GM15510 (cell line): Measurements from ENCODE around the gene PTPRN.

Source experiments
- POLR2A ChIP-seq: IDR thresholded peaks from 3 replicates; pipeline ENCODE4 v1.6.1; 2011; ENCODE audit warnings: borderline replicate concordance; ENCODE audit not compliant: insufficient read length; ENCODE audit errors: extremely low read depth

The PTPRN gene

DNA sequence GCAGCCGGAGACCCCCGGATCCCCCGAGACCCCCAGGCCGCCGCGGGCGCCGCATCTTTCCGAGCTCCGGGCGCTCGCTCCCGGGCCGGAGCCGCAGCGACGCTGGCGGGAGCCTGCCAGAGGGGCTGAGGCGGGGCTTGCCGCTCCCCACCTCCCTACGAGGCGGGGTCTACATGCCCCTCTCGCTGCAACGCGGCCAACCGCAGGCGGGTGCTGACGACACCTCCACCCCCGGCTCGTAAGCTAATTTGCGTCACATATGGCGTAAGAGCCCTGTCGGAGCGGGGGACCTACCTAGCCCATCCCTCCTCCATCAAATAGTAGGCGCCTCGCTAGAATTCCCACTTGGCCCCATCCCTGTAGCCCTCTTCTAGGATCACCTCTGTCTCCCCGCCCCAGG lies at the start of gene PTPRN:
Gene PTPRN, minus strand, starts transcription at position 124 of the 400 bp plus-strand sequence. Its CDS starts 69 bp downstream, at position 55.
- no peak for TF ChIP-seq POLR2A

DNA sequence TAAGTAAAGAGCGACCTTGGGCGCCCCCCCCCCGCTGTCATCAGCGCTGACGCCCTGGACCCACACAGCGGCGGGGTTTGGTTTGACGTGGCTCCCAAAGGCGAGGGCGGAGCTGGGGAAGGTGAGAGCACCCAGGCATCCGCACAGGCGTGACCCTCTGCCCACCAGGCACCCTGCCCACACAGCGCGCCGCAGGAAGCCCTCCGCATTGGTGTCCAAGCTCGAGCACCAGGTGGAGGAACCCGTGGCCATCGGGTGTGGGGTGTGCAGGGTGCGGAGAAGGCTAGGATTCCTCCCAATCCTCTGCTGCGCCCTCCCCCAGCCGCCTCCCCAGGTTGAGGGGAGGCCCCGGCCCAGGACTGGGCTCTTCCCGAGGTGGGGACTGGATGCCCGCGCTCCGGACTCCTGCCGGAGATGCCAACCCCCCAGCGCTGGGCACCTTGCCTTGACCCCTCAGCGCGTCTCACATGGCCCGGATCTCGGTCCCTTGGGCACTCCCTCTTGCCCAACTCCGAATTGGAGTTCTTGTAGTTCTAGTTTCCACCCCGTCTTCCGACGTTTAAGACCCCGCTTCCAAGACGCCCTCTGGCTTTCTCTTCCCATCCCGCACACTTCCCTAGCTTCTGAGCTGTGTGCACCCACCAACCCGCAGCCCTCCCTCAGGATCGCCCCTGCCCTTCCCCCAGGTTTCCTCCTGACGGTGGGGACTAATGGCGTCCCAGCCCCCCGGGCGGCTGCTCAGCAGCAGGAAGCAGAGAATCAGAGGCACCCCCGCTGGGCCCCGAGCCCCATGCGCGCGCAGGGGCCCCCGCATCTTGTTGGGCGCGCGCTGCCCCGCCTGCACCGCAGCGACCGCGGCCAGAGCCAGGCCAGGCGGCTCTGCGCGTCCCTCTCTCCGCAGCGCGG lies 49.2 kb upstream of the PTPRN start:
- TF ChIP-seq POLR2A, result no peak

DNA sequence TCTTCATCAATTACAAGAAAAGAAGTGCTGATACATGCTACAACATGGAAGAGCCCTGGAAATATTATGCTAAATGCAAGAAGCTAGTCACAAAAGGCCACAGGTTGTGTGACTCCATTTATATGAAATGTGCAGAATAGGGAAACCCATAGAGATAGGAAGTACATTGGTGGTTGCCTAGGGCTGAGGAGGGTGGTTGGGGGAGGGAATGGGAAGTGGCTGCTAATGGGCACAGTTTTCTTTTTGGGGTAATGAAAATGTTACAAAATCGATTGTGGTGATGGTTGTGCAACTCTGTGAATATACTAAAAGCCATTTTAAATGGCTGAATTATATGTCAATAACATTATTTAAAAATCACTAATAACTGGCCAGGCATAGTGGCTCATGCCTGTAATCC lies 47.6 kb upstream of the PTPRN start:
- TF ChIP-seq POLR2A, result no peak

DNA sequence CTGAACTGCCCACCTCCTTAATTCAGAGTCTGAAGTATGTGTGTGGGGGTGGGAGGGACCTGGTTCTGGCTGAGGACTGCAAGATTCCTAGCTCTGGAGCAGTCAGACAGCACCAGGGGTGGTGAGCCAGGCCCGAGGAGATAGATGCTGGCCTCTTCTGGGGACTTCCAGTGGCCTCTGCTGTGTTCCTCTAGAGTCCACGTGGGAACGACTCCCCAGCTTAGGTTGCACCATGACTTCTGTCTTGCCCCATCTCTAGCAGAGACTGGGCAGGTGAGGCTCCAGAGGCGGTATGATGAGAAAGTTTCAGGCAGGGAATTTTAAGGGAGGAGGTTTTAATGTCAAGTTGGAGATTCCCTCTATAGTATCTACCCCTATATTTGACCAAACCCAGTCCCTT lies 45.4 kb upstream of the PTPRN start:
- TF ChIP-seq POLR2A, result no peak

DNA sequence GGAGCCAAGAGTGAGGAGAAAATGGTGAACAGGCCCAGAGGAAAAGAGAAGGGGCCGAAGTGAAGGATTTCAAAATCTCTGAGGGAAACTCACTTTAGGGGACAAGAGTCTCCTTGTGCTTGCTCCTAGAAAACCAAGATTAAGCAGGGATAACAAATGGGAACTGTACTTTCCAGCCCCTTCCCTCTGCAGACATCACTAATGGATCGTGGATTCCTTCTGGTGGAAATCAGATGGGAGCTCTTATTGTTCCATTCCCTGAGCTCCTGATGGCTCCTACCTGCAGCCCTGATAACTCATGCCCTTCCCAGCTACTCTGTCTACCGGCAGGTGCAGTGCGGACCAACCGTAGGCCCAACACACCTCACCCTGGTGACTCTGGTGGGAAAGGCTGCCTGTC lies 43.9 kb upstream of the PTPRN start:
- TF ChIP-seq POLR2A, result no peak

DNA sequence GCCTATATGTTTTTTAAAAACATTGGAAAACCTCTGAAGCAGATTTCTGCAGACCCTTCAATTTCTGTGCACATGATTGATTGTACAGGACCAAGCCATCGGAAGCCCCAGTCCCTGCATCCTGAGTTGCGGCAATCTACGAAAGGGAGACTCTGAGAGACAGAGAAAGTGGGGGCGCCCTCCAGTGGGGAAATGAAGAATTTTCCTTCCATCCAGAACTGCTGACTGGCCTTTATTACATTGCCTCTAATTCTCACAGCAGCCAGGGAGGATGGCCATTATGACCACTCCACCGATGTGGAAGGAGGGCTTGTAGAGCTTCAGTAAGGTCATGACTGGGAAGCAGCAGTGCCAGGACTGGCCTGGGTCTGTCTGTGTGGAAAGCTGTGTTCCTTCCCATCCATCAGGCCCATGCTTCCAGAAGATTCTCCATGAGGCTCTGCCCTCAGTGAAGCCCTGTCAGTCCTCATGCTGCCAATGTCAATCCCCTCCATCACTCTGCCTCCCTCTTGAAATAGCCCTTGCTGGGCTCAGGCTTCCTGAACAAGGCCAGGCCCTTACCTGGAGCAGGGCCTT lies 43.3 kb upstream of the PTPRN start:
- no peak for TF ChIP-seq POLR2A

DNA sequence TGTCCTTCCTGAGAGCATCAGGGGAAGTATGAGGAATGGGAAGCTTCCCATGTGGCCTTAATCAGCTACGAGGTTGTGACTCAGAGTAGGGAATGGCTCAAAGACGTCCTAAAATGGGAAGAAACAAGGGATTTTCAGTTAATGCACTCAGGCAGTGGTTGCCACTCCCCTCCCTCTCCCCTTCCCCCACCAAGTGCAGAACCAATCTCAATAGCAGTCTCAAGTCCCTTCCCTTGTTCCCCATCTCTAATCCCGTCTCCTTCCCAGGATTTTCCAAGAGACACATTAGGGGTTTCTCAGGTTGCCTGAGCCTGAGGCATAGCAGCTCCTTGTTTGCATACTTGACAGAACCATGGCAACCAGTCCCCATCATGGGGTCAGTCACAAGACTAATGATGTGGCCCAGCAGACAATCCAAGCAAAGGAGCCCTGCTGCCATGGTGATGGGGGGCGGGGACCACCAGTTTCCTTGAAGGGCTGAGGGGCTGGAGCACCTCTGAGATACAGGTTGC lies 41.6 kb upstream of the PTPRN start:
- no peak for TF ChIP-seq POLR2A

DNA sequence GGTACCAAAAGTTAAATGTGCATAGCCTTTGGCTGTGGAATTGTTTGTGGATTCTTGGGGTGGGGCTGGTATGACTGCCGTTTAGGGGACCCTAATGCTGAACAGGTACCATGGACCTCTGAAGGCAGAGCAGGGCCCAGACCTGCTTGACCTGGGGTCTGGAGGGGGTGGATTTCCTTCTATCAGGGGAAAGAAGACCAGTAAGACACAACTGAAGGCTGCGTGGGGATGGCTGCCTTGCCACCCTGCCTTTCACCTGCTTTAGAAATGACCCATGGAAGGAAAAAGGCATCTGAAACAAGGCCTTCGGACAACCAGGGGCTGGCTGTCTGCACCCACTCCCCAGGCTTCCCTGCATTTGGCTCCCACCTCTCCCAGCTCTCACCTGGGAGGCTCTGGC lies 41.0 kb upstream of the PTPRN start:
- TF ChIP-seq POLR2A, result no peak

DNA sequence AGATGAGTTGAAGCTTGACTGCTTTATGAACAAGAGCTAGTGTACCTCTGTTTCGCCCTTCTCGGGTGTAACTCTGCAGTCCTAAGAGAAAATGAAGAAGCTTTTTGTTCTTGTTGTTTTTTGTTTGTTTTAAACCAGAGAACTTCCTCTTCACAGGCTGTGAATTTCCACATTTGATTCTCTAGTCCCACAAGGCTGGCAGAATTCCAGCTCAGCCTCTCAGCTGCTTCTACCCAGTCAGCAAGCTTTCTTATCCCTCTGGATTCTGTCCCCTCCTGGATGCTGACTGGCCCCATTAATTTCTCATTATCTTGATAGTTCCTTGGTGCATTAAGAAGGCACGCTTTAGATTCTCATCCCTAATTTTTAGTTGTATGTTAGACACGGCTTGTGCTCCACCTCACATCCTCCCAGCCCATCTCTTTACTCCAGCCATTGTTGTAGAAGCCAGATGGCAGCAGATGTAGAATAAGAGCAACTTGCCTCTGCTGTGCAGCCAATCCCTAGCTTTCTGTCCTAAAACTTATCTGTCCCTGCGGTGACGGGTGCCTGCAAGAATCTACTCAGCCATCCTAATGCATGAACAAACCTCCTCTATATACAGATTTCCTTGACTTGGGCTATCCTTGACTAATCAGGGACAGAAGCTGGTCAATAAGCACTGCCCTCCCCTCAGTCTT lies 35.7 kb upstream of the PTPRN start:
- no peak for TF ChIP-seq POLR2A

DNA sequence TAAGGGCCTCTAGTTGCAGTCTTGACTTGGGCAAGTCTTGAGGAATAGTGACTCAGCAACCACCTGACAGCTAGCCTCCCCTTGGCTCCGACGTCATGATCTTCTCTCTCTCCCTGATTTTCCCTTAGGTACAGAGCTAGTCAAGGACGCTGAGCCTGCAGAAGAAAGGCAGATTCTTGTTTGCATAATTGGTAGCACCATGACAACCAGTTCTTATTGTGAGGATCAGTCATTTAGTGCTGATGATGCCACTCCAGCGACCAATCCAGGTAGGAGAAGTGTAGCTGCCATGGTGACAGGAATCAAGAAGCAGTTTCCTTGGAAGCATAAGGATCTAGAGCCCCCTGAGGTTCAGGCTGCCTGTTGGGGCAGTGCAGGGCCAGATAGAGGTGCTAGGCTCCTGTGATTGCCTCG lies 26.2 kb upstream of the PTPRN start:
- TF ChIP-seq POLR2A, result no peak

DNA sequence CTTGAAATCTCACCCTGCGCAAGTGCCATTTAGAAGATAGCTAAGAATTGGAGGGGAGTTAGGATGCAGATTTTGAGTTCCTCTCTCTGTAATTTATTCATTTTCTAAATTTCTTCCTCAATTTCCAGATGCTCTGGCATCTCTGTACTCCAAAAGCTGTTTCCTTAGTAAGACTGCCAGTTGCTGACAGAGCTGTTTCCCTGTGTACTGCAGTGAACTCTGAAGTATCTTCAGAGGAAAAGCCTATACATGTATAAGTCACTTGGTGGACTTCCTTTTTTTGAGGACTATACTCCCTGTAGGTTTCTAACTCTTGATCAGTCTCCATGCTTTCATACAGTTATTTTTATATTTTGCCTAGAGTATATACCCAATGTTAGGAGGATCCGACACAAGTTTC lies 24.9 kb upstream of the PTPRN start:
- no peak for TF ChIP-seq POLR2A

DNA sequence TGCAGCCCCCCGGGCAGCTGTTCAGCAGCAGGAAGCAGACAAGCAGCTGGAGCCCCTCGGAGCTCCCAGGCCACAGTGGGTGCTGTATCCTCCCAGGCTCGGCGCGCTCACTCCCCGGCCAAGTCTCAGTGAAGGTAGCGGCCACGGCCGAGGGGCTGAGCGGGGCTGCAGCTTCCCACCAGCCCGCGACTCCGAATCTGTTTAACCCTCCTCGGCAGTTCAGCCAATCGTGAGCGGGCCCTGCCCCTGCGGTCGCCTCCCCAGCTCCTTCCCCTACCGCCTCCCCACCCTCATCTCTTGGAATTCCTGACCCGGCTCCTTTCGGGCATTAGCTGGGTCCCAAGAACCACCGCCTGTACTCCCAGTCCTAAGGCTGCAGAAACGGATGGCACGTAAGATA lies 23.3 kb upstream of the PTPRN start, which contains the start of gene RESP18:
Gene RESP18, minus strand, starts transcription at position 203 of the 400 bp plus-strand sequence.
- no peak for TF ChIP-seq POLR2A

DNA sequence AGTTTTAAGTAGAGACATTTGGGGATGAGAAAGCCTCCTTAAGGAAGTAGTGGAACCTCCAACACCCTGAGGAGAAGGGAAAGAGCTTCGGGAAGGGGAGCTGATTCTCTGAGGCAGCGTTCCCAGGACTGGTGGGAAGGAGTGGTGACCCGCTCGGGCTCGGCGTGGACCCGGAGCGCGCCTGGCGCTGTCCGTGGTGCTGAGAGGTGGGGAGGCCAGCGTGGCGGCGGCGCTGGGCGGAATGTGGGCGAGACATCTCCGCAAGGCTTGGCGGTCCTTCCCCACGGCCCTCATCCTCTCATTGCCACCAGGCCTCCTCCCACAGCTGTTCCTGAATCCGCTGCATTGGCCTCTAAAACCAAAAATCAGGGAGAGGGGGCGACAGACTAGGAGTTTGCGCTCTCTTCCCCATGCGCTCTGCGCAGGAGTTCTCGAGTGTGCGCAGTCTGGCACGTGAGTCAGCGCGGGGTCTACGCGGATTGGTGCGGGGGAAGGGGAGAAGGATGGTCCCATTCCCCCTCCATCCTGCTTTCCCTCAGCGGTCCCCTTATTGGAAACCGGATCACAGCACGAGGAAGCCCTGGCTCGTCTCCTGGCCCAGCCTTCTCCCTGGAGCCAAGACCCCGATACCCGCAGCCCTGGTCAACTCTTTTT lies 22.5 kb upstream of the PTPRN start:
- TF ChIP-seq POLR2A, result no peak

DNA sequence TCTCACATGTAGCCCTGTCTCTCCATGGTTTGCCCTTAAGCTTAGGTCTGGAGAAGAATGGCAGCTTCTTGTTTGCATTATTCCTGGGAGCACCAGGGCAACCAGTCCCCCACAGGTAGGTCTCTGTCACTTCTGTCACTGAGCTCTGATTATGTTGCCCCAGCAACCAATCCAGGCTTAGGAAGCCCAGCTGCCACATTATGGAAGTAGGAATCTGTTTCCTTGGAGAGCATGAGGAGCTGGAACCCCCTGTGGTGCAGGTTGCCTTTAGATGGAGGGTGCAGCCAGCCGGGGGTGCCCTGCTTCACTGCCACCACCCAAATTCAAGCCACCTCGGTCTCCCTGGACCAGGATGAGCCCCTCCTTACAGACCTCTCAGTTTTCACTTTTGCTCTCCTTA lies 18.5 kb upstream of the PTPRN start:
- TF ChIP-seq POLR2A, result no peak
